AG04450 (cell line): ENCODE results near the gene RBM12. TPM values are rescaled to one million over a fixed set of nuclear protein-coding genes. Genes with fewer than 3 reads are reported as not detected.

Experiments
- CTCF ChIA-PET: fragments of 300-600, 350-600 bp; formaldehyde crosslinking; extraction: SDS; loops from one replicate; lab custom pipeline; 2022; ENCODE audit warnings: antibody characterized with exemption, inconsistent platforms; lab: Charles Lee
- POLR2A ChIA-PET: fragments of 350-600 bp; formaldehyde crosslinking; extraction: SDS; loops from one replicate; lab custom pipeline; 2021; ENCODE audit warnings: antibody characterized with exemption, inconsistent platforms; lab: Yijun Ruan, JAX
- DNase-seq: peaks from one replicate; pipeline ENCODE4 v3.0.0-alpha.2; 2011; ENCODE audit warnings: low read depth, low spot score
- H3K27ac ChIP-seq: one replicate; pipeline ENCODE4 v1.5.1; 2012; ENCODE audit warnings: low read depth, low read length, control low read depth
- H3K27me3 ChIP-seq: one replicate; pipeline ENCODE4 v1.6.0; 2012; ENCODE audit warnings: low read length; ENCODE audit not compliant: control insufficient read depth, insufficient read depth
- H3K4me3 ChIP-seq: 2 replicates; pipeline ENCODE4 v1.5.1; 2011; ENCODE audit warnings: mild to moderate bottlenecking, low read depth, low read length, control low read depth
- H3K9me3 ChIP-seq: 2 replicates; pipeline ENCODE4 v1.5.1; 2012; ENCODE audit warnings: low read length; ENCODE audit not compliant: control insufficient read depth, insufficient read depth
- CTCF ChIP-seq: IDR thresholded peaks from 2 replicates; pipeline ENCODE4 v1.5.1; 2011; ENCODE audit warnings: low read depth, low read length, control low read depth, inconsistent platforms
- polyA plus RNA-seq: library from polyadenylated mRNA; depleted of rRNA; stranded (reverse); fragments of >200 nt; gene quantifications from 2 replicates; pipeline ENCODE4 v1.2.3, GENCODE V29; 2011

The RBM12 gene
- polyA plus RNA-seq, 1 experiment, result 91.1 TPM

DNA sequence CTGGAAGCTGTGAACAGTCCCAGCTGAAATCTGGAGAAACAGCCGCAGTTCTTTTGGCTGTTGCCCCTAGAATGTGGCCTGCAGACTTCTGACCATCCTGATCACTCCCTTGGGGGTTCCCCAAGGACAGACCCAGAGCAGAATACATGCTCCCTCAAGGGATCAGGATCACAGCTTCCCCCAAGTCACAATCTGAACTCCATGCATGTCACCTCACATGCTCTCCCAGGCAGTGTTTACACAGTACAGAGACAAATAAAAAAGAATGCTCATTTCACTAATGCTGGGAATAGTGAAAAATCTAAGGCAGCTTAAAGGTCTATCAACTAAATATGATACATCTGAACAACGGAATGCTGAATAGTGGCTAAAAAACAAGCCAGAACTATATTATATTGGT is 28.6 kb downstream of the RBM12 start:
- Histone ChIP-seq H3K4me3 (no peak overlapping the region), H3K27ac (no peak overlapping the region), H3K9me3 (no peaks in the 10 kb centered on the region), H3K27me3 (no peaks in the 10 kb centered on the region)
- TF ChIP-seq CTCF, result no peak
- ChIA-PET POLR2A (no interaction called here), CTCF (interaction anchor here (1.0 kb wide), 1 partner anchor 318 kb away, joined by 5 read pairs; the partner anchor contains the start of gene SCAND1)
- DNase-seq, result no peak

- H3K9me3 ChIP-seq, result no peaks in the 10 kb centered on the region
- ChIA-PET CTCF (no interaction called here), POLR2A (no interaction called here)
- no peak for DNase-seq
- TF ChIP-seq CTCF, result no peak
- H3K4me3 ChIP-seq, result no peak overlapping the region
- H3K27me3 ChIP-seq, result no peaks in the 10 kb centered on the region
- no peak overlapping the region for H3K27ac ChIP-seq
These were observed 29.0 kb downstream of the RBM12 start for GRCh38 chr20:35635652-35636051.

GRCh38 chr20:35632539-35633115 is 32.1 kb downstream of the RBM12 start:
- TF ChIP-seq CTCF, result no peak
- Histone ChIP-seq H3K27me3 (no peaks in the 10 kb centered on the region), H3K4me3 (no peak overlapping the region), H3K9me3 (no peaks in the 10 kb centered on the region), H3K27ac (no peak overlapping the region)
- POLR2A ChIA-PET, result no interaction called here
- no peak for DNase-seq
- CTCF ChIA-PET, result interaction anchor here (3.9 kb wide), 1 partner anchor 13 kb away, joined by 12 read pairs; no protein-coding TSS in a partner anchor

DNA sequence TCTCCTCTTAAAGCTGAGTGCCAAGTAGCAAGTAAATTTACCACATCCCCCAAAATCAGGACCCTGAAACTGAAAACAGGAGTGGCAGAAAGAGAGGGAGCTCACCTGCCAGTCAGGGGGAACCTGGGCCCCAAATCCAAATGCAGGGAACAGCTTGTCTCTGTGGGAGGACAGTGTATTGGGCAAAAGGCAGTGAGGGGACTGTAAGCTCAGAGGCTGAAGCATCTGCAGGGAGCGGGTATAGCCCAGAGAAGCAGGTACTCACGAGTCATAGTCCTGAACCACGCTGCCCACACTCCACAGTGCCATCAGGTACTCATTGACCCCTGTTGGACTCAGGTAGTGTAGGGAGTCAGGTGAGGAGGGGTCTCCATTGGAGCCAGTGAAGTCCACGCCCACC is 34.1 kb downstream of the RBM12 start:
- H3K27me3 ChIP-seq, result no peaks in the 10 kb centered on the region
- H3K27ac ChIP-seq, result no peak overlapping the region
- no peak overlapping the region for H3K4me3 ChIP-seq
- H3K9me3 ChIP-seq, result no peaks in the 10 kb centered on the region
- no peak for TF ChIP-seq CTCF
- POLR2A ChIA-PET, result no interaction called here
- CTCF ChIA-PET, result interaction anchor here (3.9 kb wide), 1 partner anchor 11 kb away, joined by 12 read pairs; no protein-coding TSS in a partner anchor
- DNase-seq, result no peak

- H3K4me3 ChIP-seq, result no peak overlapping the region
- DNase-seq, result no peak
- TF ChIP-seq CTCF, result no peak
- no peak overlapping the region for H3K27ac ChIP-seq
- ChIA-PET POLR2A (no interaction called here), CTCF (interaction anchor here (1.1 to 3.9 kb wide), 2 partner anchors 10 to 13 kb away, joined by 3 to 12 read pairs; no protein-coding TSS in a partner anchor)
- H3K9me3 ChIP-seq, result no peaks in the 10 kb centered on the region
- no peaks in the 10 kb centered on the region for H3K27me3 ChIP-seq
These were observed 35.1 kb downstream of the RBM12 start for GRCh38 chr20:35629427-35630145.
